ENCODE measurements around the gene GOT1. TPM values are rescaled to one million over a fixed set of nuclear protein-coding genes. Genes with fewer than 3 reads are reported as not detected.

GOT1 gene
- total and polyA plus RNA-seq, 2 experiments from 2014 or later = 39.6 to 62.7 TPM

GRCh38 chr10:99429517-99430095 lies 818 bp downstream of the GOT1 start:
- peak overlapping the region; percentile 96 for H2AFZ ChIP-seq
- H3K4me3 ChIP-seq = peak overlapping the region; percentile 100
- peak; percentile 13 for DNase-seq
- H4K20me1 ChIP-seq (ENCODE audit: insufficient read depth) = no peaks in the 10 kb centered on the region
- peak overlapping the region; percentile 96 for H3K9ac ChIP-seq
- in situ Hi-C loops (cut with MboI) = loop anchor here (10.0 kb wide), 2 partner anchors 185 to 285 kb away; no protein-coding TSS in a partner anchor
- WGBS, 2 experiments (ENCODE audit: low coverage in 1 of 2, low lambda C conversion rate in 2 of 2, missing lambda C conversion rate in 2 of 2) = 5 to 8% methylated on average over 6 of the region's 6 CpGs
- H3K36me3 ChIP-seq (ENCODE audit: low read depth) = 0 out of 2 replicates have a peak, but pooled peaks cover 6% of the 10 kb centered on the region
- TF ChIP-seq EZH2 (IDR thresholded peaks at IDR 0.05; ENCODE audit: insufficient read depth, poor library complexity, severe bottlenecking) (no peak), EZH2phosphoT487 (IDR thresholded peaks at IDR 0.05; ENCODE audit: insufficient read depth, low read depth) (no peak)
- peak overlapping the region; percentile 87 for H3K4me2 ChIP-seq (ENCODE audit: unreplicated experiment)
- no peaks in the 10 kb centered on the region for H3F3A ChIP-seq (ENCODE audit: insufficient read depth)
- peak overlapping the region; percentile 76; the same call in 1 of the 2 replicates for H3K27ac ChIP-seq
- no peaks in the 10 kb centered on the region for H3K9me2 ChIP-seq (ENCODE audit: insufficient read depth)
- H3K9me3 ChIP-seq (ENCODE audit: low read depth) = no peaks in the 10 kb centered on the region
- peaks cover 3% of the 10 kb centered on the region; the same call in 1 of the 2 replicates for H3K4me1 ChIP-seq (ENCODE audit: insufficient read depth)
- peaks cover 71% of the 10 kb centered on the region for H3K79me2 ChIP-seq (ENCODE audit: insufficient read depth)
- H3K27me3 ChIP-seq (replicated peaks; ENCODE audit: insufficient read depth) = no peaks in the 10 kb centered on the region

DNA sequence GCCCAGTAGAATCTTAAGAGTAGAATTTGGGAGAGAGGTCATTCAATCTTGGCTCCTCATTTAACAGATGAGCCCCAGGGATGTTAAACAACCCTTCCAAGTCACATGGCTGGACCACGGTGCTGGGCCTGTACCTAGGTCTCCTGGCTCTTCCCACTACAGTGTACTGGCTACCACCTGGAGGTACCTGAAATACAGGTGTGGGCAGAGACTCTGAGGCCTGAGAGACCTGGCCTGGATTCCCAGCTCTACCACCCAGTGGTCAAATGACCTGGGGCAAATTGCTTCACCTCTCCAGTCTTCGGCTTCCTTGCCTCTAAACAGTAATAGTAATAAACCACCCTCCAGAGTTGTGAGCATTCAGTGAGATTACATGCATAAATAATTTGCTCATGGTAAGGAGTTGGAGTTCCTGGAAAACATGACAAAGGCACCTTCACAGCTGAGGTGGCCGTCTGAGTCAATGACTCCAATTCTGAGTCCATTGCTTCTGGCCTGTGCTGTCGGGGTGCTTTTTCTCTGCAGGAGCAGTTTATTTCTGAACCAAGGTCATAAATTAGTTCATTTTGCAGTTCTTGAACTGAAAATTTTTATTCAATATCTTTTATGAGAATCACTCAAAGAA lies 2.7 kb downstream of the GOT1 start:
- DNase-seq = no peak
- no peaks in the 10 kb centered on the region for H3F3A ChIP-seq (ENCODE audit: insufficient read depth)
- peaks cover 3% of the 10 kb centered on the region; the same call in 1 of the 2 replicates for H3K4me1 ChIP-seq (ENCODE audit: insufficient read depth)
- 82% methylated on average over 4 of the region's 4 CpGs for WGBS, 2 experiments (ENCODE audit: low coverage in 1 of 2, low lambda C conversion rate in 2 of 2, missing lambda C conversion rate in 2 of 2)
- in situ Hi-C loops (cut with MboI) = no loop called here
- H3K9me2 ChIP-seq (ENCODE audit: insufficient read depth) = no peaks in the 10 kb centered on the region
- no peaks in the 10 kb centered on the region for H4K20me1 ChIP-seq (ENCODE audit: insufficient read depth)
- no peak overlapping the region for H3K27ac ChIP-seq
- H3K9me3 ChIP-seq (ENCODE audit: low read depth) = no peaks in the 10 kb centered on the region
- peaks cover 75% of the 10 kb centered on the region for H3K79me2 ChIP-seq (ENCODE audit: insufficient read depth)
- no peak overlapping the region for H3K9ac ChIP-seq
- H3K27me3 ChIP-seq (replicated peaks; ENCODE audit: insufficient read depth) = no peaks in the 10 kb centered on the region
- TF ChIP-seq EZH2phosphoT487 (IDR thresholded peaks at IDR 0.05; ENCODE audit: insufficient read depth, low read depth) (no peak), EZH2 (IDR thresholded peaks at IDR 0.05; ENCODE audit: insufficient read depth, poor library complexity, severe bottlenecking) (no peak)
- H2AFZ ChIP-seq = no peak overlapping the region
- no peak overlapping the region for H3K4me3 ChIP-seq
- H3K4me2 ChIP-seq (ENCODE audit: unreplicated experiment) = no peak overlapping the region
- H3K36me3 ChIP-seq (ENCODE audit: low read depth) = peaks cover 12% of the 10 kb centered on the region; the same call in 1 of the 2 replicates

DNA sequence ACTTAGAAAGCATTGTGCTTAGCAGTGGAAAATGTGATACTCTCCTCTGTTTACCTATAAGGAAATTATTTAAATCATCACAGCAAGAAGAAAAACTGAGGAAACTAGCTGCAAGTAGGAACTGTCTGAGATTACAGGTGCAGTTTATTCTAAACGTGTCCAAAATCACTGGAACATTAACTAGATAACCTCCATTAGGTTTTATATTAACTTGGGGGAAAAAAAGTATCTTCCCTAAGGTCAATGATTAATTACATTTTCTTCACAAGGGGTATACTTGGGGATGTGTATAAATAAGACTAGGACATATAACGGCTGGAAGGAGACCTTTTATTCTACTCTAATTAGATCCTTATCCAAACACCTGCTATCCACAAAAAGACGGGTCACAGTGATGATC lies 3.7 kb downstream of the GOT1 start:
- H3K4me2 ChIP-seq (ENCODE audit: unreplicated experiment) = no peak overlapping the region
- no peaks in the 10 kb centered on the region for H3K27me3 ChIP-seq (replicated peaks; ENCODE audit: insufficient read depth)
- H2AFZ ChIP-seq = no peak overlapping the region
- 42 to 51% methylated on average over 3 of the region's 3 CpGs for WGBS, 2 experiments (ENCODE audit: low coverage in 1 of 2, low lambda C conversion rate in 2 of 2, missing lambda C conversion rate in 2 of 2)
- in situ Hi-C loops (cut with MboI) = no loop called here
- peaks cover 3% of the 10 kb centered on the region; the same call in 1 of the 2 replicates for H3K4me1 ChIP-seq (ENCODE audit: insufficient read depth)
- no peaks in the 10 kb centered on the region for H4K20me1 ChIP-seq (ENCODE audit: insufficient read depth)
- H3K4me3 ChIP-seq = no peak overlapping the region
- TF ChIP-seq EZH2phosphoT487 (IDR thresholded peaks at IDR 0.05; ENCODE audit: insufficient read depth, low read depth) (no peak), EZH2 (IDR thresholded peaks at IDR 0.05; ENCODE audit: insufficient read depth, poor library complexity, severe bottlenecking) (no peak)
- no peak overlapping the region for H3K9ac ChIP-seq
- peaks cover 12% of the 10 kb centered on the region; the same call in 1 of the 2 replicates for H3K36me3 ChIP-seq (ENCODE audit: low read depth)
- no peak for DNase-seq
- H3K27ac ChIP-seq = no peak overlapping the region
- no peaks in the 10 kb centered on the region for H3K9me3 ChIP-seq (ENCODE audit: low read depth)
- H3K79me2 ChIP-seq (ENCODE audit: insufficient read depth) = peaks cover 66% of the 10 kb centered on the region
- no peaks in the 10 kb centered on the region for H3F3A ChIP-seq (ENCODE audit: insufficient read depth)
- H3K9me2 ChIP-seq (ENCODE audit: insufficient read depth) = no peaks in the 10 kb centered on the region

GRCh38 chr10:99425204-99425603 lies 5.2 kb downstream of the GOT1 start:
- Histone ChIP-seq H3K4me3 (no peak overlapping the region), H3K9me3 (ENCODE audit: low read depth) (no peaks in the 10 kb centered on the region), H3K9ac (no peak overlapping the region), H2AFZ (no peak overlapping the region), H3K27ac (no peak overlapping the region), H3K36me3 (ENCODE audit: low read depth) (peaks cover 18% of the 10 kb centered on the region; the same call in 1 of the 2 replicates), H4K20me1 (ENCODE audit: insufficient read depth) (no peaks in the 10 kb centered on the region), H3K79me2 (ENCODE audit: insufficient read depth) (peaks cover 69% of the 10 kb centered on the region), H3K27me3 (replicated peaks; ENCODE audit: insufficient read depth) (no peaks in the 10 kb centered on the region), H3F3A (ENCODE audit: insufficient read depth) (no peaks in the 10 kb centered on the region), H3K4me1 (ENCODE audit: insufficient read depth) (0 out of 2 replicates have a peak, but pooled peaks cover 3% of the 10 kb centered on the region), H3K9me2 (ENCODE audit: insufficient read depth) (no peaks in the 10 kb centered on the region), H3K4me2 (ENCODE audit: unreplicated experiment) (no peak overlapping the region)
- WGBS, 2 experiments (ENCODE audit: low coverage in 1 of 2, low lambda C conversion rate in 2 of 2, missing lambda C conversion rate in 2 of 2) = 100% methylated on average over 1 of the region's 1 CpG
- in situ Hi-C loops (cut with MboI) = no loop called here
- no peak for DNase-seq
- TF ChIP-seq EZH2 (IDR thresholded peaks at IDR 0.05; ENCODE audit: insufficient read depth, poor library complexity, severe bottlenecking) = no peak
- no peak for TF ChIP-seq EZH2phosphoT487 (IDR thresholded peaks at IDR 0.05; ENCODE audit: insufficient read depth, low read depth)

Data from GM23248 (cell line).